ENCODE results near the gene GLRX2.
A peak's percentile ranks its signal among the peaks of the same experiment; 100 is the strongest.

The GLRX2 gene

DNA sequence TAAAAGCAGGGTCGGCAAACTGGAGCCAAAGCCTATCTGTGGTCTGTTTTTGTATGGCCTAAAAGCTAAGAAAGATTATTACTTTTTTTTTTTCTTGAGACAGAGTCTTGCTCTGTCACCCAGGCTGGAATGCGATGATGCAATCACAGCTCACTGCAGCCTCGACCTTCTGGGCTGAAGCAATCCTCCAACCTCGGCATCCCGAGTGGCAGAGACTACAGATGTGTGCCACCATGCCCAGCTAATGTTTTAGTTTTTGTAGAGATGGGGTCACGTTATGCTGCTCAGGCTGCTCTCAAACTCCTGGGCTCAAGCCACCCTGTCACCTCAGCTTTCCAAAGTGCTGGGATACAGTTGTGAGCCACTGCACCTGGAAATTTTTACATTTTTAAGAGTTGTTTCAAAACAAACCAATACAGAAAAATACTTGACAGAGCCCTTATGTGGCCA is 6.5 kb upstream of the GLRX2 start:
- no peak for DNase-seq

DNA sequence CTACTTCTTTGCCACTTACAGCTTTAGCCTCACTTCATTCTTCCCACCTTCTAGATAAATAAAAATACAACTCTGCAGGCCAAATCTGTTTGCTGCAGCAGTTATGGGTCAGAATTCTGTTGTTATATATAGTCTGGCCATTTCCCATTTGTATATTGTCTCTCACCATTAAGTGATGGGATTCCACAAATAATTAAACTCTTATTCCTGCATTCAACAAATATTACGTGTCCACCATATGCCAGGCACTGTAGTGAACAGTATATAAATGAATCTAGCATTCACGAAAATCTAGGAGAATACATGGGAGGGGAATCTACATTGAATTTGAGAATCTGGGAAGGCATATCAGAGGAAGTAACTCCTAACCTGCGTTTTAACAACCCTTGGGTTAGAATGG is 5.7 kb upstream of the GLRX2 start:
- DNase-seq, result no peak

DNA sequence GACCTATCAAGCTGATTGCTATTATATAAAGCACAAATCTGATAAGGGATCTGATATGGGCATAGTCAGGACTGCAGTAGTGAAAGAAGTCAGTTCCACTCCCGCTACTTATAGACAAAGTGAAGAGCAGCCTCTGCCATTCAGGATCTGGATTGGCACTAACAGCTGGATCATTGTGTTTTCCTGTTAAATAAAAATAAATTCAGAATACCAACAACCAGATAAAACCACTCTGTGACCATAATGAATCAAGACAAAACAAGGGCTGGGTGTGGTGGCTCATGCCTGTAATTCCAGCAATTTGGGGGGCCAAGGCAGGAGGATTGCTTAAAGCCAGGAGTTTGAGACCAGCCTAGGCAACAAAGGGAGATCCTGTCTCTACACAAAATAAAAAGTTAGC is 5.0 kb upstream of the GLRX2 start:
- DNase-seq, result no peak

DNA sequence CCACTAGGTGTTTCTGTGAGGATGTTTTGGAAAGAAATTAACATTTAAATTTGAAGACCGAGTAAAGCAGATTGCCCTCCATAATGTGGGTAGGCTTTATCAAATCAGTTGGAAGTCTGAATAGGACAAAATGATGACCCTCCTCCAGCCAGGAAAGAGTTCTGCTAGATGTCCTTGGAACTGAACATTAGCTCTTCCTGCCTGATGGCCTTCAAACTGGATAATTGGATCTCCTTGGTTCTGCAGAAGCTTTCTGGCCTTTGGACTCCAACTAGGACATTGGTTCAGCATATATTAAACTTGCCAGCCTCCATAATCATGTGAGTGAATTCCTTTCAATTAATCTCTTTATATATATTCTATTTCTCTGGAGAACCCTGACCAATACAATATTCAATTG is 4.4 kb upstream of the GLRX2 start:
- no peak for DNase-seq

DNA sequence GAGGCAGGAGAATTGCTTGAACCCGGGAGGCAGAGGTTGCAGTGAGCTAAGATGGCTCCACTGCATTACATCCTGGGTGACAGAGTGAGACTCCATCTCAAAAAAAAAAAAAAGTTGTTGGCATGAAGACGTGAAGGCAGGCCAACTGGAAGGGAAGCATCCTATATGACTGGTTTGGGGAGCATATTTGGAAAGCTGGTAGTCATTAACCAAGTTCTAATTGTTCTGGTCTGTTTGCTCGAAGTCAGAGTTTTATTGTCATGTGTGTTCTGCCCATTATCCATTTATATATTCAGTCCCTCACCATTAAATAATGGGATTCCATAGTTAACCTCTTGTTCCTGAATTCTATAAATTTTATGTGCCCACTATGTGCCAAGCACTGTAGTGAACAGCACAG is 3.3 kb upstream of the GLRX2 start:
- no peak for DNase-seq

DNA sequence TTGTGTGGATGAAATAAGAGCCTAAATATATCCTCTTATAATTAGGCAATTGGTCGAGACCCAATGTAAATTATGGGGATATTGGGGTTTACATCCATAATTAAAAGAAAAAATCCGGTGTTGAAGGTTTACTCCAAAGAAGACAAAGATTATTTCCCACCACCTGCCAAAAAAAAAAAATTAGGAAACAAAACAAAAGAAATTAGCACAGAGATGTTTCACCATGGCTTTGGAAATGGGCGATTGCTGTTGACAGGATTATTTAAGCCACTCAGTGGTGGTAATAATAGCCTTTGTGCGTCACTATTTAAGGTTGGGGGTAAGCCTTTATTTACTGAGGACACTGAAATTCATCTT is 585 bp upstream of the GLRX2 start:
- no peak for DNase-seq

DNA sequence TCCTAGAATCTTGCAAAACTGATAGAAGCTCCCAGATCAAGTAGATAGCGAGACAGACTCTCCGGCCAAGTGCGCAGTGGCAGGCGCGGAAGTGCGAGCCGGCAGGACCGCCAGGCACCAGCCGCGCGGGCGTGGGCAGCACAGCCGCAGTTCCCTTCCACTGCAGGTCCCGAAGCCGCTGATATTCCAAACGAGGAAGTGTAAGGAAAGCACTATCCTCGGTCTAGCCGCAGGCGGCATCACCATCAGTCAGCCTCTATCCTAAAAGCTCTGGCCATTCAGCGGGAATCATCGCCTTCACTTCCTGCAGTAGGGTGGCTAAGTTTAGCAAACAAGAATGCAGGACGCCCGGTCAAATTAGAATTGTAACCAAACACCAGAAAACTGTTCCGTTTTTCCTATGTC is 710 bp downstream of the GLRX2 start:
- peak; percentile 9 for DNase-seq

DNA sequence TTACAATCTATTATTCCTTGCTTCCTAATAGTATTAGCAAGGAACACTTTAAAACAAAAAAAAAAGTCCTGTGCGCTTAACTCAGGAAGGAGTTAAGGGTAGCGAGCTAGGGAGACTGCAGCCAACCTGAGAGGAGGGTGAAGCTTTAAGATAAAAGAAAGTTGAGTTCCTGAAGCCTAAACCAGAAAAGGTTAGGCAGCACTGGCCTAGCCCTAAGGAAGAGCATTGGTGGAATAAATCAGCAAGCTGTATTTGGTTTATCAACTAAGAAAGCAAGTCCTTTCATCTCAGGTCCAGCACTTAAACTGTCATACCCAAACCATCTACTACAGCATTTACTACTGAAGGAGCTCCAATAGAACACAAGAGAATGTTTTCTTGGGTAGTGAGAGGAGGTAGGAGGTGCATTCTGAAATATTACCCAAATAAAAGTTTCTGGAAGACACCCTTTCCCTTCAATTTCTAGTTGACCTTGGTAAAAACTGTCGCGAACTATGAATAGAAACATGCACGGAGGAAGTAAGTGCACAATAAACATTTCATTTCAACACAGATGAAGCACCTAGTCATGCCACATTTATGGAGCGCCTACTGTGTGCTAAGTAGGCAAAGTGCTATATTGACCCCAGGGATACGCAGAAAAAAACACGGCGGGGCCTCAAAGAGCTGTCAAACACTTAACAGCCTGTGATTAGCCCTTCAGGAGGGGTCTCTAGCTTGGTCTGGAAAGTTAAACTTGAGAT is 1.3 kb downstream of the GLRX2 start:
- no peak for DNase-seq

DNA sequence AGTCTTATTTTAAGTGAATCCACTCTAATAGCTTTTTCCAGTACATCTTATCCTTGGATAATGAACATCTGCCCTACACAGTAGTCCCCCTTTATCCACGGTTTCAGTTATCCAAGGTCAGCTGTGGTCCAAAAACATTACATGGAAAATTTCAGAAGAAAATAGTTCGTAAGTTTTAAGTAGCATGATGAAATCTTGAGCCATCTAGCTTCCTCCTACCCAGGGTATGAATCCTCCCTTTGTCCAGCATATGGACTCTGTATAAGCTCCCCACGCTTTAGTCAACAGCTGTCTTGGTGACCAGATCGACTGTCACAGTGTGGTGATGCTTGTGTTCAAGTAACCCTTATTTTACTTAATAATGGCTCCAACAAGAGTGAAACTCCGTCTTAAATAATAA is 2.6 kb downstream of the GLRX2 start:
- no peak for DNase-seq

DNA sequence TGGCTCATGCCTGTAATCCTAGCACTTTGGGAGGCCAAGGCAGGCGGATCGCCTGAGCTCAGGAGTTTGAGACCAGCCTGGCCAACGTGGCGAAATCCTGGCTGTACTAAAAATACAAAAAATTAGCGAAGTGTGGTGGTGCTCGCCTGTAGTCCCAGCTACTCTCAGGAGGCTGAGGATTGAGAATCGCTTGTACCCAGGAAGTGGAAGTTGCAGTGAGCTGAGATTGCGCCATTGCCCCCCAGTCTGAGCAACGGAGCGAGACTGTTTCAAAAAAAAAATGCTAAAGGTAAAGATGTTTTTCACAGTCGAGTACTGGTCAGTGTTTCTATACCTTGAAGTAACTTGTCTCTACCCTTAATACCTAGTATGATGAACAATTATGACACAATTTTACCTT is 11.1 kb downstream of the GLRX2 start:
- no peak for DNase-seq

DNA sequence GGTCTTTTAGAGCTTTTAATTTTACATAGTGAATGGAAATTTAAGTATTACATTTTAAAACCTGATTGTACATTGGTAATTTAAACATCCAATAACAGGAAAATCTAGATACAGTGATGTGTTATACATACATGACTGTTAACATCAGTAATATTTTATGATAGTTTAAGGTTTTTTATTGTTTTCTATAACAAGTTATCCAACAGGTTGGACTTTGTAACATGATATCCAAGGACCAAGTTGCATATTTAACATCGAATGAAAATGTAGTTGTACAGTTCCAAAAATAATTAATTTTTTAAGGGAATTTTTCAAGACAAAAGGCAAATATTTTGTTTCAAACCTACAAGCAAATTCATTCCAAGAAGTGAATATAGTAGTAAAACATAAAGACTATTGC is 14.3 kb downstream of the GLRX2 start:
- DNase-seq, result no peak

DNA sequence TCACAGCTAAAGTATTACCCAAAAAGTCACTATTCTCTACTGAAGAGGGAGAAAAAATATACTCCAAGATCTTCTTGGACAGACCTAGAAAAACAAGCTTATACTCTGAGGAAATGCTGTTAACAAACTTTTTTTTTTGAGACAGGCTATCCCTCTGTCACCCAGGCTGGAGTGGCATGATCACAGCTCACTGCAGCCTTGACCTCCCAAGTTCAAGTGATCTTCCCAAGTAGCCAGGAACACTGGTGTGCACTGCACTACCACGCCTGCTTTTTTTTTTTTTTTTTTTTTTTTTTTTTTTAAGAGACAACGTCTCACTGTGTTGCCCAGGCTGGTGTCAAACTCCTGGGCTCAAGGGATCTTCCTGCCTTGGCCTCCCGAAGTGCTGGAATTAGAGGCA is 17.3 kb downstream of the GLRX2 start:
- no peak for DNase-seq

DNA sequence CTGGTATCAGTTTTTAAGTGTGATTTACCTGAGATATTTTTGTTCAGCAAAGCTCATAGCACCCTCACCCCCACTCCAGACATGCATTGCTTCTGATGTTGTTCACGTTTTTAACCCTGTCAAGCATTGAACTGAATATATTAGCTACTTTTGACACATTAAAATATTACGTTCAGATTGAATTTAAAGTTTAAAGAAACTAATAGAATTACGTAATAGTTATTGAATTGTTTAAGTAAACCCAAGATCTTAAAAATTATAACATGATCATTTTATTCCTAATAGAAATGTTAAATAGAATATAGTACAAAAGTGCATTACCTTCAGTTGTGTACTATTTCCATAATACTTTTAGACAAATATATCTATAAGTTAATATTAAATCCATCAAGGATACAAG is 18.9 kb downstream of the GLRX2 start:
- DNase-seq, result no peak

DNA sequence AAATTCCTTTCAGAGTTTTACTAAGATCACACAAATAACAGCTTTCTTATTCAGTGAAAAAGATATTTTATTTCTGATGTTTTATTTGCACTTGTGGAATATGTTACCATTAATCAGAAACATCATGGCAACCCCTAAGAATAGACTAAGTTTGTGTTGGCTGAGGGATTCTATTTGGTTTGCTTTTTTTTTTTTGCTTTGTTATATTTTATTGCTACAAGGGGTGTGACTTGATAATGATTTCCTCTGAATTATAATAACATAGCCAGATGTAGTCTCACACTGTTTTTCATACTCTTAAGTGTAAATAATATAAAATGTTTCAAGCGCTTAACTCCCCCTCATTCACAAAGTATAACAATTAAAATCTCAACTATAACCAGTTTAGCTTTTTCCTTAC is 20.0 kb downstream of the GLRX2 start:
- DNase-seq, result no peak

DNA sequence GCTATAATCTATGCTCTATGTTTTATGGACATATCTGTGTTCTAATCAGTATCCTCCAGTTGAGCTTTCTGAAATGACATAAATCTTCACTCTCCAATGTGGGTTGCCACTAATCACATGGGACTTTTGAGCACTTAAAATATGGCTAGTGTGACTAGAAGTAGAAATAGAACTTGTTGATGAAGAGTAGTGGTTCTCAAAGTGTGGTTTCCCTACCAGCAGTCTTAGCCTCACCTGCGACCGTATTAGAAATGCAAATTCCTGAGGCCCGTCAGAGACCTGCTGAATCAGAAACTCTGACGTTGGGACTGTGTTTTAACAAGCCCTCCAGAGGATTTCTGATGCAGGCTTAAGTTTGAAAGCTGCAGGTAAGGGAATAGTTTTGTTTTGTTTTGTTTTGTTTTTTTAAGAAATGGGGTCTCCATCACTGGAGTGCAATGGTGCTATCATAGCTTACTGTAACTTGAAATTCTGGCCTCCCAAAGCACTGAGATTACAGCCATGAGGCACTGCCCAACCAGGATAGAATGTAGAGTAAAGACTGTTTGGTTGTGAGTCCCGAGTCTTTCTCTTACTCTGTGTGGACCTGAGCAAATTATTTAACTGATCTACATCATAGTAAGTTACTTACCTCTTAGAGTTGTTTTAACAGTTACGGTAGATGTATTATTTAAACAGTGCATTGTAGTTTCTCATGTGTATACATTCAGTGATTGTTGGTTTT is 21.7 kb downstream of the GLRX2 start:
- no peak for DNase-seq

DNA sequence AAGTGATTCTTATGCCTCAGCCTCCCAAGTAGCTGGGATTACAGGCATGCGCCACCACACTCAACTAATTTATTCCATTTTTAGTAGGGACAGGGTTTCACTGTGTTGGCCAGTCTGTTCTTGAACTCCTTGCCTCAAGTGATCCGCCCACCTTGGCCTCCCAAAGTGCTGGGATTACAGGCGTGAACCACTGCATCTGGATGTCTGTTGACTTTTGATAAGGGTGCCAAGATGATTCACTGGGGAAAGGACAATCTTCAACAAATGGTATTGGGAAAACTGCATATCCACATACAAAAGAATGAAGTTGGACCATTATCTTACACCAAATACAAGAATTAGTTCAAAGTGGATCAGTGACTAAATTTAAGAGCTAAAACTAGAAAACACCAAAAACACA is 26.0 kb downstream of the GLRX2 start:
- DNase-seq, result no peak

DNA sequence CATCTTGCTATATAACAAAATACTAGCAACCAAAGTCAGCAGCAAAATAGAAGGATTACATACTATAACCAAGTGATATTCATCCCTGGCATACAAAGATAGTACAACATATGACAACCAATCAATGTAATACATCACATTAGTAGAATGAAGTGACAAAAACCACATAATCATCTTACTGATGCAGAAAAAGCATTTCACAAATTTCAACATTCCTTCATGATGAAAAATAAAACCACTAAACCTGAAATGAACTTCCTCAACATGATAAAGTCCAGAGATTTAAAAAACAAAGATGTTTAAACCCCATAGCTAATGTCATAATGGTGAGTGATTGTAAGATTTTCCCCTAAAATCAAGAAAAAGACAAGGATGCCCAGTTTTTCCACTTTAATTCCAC is 27.2 kb downstream of the GLRX2 start:
- no peak for DNase-seq

DNA sequence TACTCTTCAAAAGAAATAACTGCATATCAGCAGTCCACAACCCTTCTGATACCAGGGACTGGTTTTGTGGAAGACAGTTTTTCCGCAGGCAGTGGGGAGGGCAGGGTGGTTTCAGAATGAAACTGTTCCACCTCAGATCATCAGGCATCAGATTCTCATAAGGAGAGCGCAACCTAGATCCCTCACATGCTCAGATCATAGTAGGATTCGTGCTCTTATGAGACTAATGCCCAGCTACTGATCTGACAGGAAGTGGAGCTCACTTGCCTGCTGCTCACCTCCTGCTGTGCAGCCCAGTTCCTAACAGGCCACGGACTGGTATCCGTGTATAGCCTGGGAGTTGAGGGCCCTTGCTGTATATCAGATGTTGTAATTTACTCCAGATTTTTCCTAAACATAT is 34.3 kb downstream of the GLRX2 start:
- peak; percentile 40 for DNase-seq

DNA sequence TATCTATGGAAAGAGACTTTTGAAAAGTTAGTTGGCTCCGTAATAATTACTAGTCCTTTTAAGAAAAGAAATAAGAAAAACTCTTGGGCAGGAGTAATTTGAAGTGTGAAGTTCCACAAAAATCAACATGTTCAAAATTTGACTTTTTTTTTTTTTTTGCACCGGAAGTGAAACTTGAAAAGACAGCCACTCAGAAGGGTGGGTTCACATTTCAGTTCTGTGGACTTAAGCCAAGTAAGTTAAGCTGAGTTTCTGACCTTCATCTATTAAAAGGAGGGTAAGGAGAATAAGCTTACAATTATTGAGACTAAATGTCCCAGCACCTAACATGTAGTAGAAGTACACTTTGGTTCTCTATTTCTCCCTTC is 34.8 kb downstream of the GLRX2 start:
- DNase-seq, result no peak

DNA sequence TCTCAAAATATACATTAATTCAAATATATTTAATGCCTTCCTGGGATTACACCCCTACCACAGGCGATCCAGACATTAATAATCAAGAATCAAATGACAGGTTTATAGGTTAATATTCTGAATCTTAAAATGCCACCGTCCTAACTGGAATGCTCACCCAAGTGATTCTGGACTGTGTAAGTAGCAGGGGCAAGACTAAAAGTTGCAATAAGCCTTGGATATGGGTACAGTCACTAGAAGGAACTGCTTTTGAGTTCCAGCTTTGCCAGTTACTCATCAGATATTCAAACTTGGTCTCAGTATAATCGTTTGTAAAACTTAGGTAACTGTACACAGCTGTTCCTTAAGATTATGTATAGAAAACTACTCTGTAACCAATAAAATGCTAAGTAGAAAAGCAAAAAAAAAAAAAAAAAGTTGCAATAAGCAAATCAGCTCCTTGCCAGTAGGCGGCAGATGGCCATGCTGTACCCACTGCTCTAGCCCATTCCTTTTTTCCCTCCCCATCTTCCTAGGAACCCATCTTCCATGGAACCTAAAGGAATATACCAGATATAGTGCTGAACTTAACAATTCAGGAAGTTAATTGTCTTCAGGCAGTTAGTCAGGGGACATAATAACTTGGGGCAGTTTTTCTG is 35.3 kb downstream of the GLRX2 start:
- DNase-seq, result no peak

DNA sequence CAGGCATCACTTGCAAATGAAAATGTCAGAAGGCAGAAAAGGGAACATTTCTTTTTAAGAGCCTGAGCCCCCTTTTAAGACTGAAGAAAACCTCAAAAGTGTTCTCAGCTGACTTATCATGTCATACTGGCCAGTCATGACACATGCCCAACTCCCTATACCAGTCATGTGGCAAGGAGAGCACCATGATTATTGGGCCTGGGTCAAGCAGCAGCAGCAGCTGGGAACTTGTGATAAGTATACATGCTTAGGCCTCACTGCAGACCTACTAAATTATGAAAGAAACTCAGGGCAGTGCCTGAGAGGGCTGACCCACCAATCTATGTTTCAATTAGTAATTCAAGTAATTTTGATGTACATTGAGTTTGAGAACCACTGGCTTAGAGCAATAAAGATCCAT is 37.2 kb downstream of the GLRX2 start:
- no peak for DNase-seq

DNA sequence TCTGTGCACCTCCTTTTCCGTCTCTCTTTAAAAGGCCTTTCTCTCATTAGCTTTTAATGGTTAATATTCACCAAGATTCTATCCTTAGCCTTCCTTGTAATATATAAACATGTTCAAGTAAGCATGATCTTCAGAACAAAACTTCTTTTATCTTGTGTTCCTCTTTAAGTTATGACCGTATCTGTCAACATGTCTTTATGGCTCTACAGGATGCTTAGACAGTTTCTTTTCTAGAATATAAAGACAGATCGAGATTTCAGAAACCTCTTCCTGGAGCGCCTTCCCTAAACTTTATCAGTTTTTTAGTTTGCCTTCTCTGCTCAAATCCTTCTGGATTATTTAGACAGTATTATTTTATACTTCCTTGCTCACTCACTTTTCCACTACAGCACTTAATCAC is 38.6 kb downstream of the GLRX2 start:
- no peak for DNase-seq

DNA sequence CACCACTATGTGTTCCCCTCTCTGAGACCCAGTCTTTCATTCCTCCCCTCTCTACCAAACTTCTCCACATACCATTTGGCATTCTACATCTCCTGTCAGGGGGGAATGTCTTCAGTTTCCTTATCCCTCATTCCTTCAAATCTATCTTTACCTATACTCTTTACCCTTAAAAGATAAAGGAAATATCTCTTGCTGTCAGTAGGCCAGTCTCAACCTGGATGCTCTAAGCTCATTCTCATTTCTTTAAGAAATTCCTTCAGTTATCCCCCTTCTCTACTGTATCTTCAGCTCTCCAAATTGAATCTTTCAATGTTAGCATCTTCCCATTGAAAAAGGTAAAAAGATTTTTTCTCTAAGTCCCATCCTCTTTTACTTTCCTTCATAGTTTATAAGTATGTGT is 39.3 kb downstream of the GLRX2 start:
- DNase-seq, result no peak

DNA sequence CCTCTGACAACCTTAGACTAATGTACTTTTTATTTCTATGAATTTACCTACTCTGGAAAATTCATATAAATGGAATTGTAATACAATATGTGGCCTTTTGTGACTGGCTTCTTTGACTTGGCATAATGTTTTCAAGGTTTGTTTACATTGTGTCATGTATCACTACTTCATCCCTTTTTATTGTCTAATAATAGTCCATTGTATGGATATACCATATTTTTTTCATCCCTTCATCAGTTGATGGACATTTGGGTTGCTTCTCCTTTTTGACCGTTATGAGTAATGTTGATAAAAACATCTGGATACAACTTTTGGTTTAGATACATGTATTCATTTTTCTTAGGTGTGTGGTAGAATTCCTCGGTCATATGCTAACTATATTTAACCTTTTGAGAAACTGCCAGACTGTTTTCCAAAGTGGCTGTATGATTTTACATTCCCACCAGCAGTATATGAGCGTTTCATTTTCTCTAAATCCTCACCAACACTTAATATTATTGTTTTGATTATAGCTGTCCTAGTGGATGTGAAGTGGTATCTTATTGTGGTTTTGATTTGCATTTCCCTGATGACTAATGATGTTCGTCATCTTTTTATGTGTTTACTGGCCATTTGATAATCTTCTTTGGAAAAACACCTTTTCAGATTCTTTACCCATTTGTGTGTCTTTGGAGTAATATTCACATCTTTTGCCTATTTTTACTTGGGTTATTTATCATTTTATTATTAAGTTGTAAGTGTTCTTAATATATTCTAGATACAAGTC is 42.3 kb downstream of the GLRX2 start:
- DNase-seq, result no peak

Measured in NCI-H2029 (cell line).